Ishikawa (cell line): ENCODE measurements around the gene LRRD1.

Experiments used
- CEBPB ChIP-seq: IDR thresholded peaks from 2 replicates; pipeline ENCODE4 v1.6.1; 2012
- CREB1 ChIP-seq: IDR thresholded peaks from 2 replicates; pipeline ENCODE4 v1.6.1; 2012; ENCODE audit warnings: low read depth
- EP300 ChIP-seq: IDR thresholded peaks from 2 replicates; pipeline ENCODE4 v1.6.1; 2012; ENCODE audit warnings: borderline replicate concordance
- FOXM1 ChIP-seq: IDR thresholded peaks from 2 replicates; pipeline ENCODE4 v1.6.1; 2012; ENCODE audit warnings: low read depth, borderline replicate concordance
- NFIC ChIP-seq: IDR thresholded peaks from 2 replicates; pipeline ENCODE4 v1.6.1; 2012
- TAF1 ChIP-seq: IDR thresholded peaks from 2 replicates; pipeline ENCODE4 v1.6.1; 2012; ENCODE audit warnings: low read depth, mild to moderate bottlenecking
- YY1 ChIP-seq: IDR thresholded peaks from 2 replicates; pipeline ENCODE4 v1.6.1; 2012; ENCODE audit warnings: low read depth
- TF ChIP-seq, protein P1 (sequence below): IDR thresholded peaks from 2 replicates; pipeline ENCODE4 v1.6.1; 2012
- TF ChIP-seq, protein P2 (sequence below): IDR thresholded peaks from 2 replicates; pipeline ENCODE4 v1.6.1; 2012; ENCODE audit warnings: low read depth, mild to moderate bottlenecking

DNA sequence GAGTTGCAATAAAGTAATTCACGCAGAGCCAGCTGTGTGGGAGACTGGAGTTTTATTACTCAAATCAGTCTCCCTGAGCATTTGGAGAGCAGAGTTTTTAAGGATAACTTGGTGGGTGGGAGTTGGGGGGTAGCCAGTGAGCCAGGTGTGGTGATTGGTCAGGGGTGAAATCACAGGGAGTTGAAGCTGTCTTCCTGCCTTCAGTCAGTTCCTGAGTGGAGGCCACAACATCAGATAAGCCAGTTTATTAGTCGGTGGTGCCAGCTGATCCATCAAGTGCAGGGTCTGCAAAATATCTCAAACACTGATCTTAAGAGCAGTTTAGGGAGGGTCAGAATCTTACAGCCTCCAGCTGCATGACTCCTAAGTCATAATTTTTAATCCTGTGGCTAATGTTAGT lies 41.4 kb downstream of the LRRD1 start:
- no peak for TF ChIP-seq EP300
- no peak for TF ChIP-seq YY1
- no peak for TF ChIP-seq TAF1
- TF ChIP-seq, protein P1, sequence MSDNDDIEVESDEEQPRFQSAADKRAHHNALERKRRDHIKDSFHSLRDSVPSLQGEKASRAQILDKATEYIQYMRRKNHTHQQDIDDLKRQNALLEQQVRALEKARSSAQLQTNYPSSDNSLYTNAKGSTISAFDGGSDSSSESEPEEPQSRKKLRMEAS = no peak
- TF ChIP-seq, protein P2, sequence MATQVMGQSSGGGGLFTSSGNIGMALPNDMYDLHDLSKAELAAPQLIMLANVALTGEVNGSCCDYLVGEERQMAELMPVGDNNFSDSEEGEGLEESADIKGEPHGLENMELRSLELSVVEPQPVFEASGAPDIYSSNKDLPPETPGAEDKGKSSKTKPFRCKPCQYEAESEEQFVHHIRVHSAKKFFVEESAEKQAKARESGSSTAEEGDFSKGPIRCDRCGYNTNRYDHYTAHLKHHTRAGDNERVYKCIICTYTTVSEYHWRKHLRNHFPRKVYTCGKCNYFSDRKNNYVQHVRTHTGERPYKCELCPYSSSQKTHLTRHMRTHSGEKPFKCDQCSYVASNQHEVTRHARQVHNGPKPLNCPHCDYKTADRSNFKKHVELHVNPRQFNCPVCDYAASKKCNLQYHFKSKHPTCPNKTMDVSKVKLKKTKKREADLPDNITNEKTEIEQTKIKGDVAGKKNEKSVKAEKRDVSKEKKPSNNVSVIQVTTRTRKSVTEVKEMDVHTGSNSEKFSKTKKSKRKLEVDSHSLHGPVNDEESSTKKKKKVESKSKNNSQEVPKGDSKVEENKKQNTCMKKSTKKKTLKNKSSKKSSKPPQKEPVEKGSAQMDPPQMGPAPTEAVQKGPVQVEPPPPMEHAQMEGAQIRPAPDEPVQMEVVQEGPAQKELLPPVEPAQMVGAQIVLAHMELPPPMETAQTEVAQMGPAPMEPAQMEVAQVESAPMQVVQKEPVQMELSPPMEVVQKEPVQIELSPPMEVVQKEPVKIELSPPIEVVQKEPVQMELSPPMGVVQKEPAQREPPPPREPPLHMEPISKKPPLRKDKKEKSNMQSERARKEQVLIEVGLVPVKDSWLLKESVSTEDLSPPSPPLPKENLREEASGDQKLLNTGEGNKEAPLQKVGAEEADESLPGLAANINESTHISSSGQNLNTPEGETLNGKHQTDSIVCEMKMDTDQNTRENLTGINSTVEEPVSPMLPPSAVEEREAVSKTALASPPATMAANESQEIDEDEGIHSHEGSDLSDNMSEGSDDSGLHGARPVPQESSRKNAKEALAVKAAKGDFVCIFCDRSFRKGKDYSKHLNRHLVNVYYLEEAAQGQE = no peak
- no peak for TF ChIP-seq FOXM1
- TF ChIP-seq NFIC = no peak
- TF ChIP-seq CREB1 = no peak
- no peak for TF ChIP-seq CEBPB
